DMS153 treated with DMSO at 0.1 percent for 48 hours (cell line): ENCODE measurements around the gene NT5DC1.

Experiments
- DNase-seq: peaks from one replicate; lab custom pipeline; 2025; ENCODE audit not compliant: unreplicated experiment; lab: John Stamatoyannopoulos, UW

Gene NT5DC1

GRCh38 chr6:116234689-116235088 lies 134.0 kb downstream of the NT5DC1 start:
- DNase-seq = no peak

GRCh38 chr6:116238083-116238482 lies 137.4 kb downstream of the NT5DC1 start:
- no peak for DNase-seq

DNA sequence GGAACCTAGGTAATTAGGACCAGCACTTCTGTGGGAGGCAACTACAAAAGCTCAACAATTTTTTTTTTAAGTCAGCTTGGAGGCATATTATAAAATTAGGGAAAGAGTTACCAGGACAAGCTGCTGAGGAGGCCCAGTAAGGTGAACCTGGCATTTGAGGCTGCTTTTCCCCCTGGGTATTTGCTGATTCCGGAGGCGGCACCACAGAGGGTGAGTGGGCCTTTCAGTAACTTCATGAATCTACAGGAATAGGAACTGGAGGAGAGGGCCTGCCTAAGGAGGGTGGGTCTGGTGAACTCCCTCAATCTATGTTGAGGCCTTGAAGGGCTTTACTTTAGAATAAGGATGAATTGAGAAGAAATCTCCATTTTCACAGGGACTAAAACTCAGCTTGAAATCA lies 138.6 kb downstream of the NT5DC1 start:
- DNase-seq = no peak

- no peak for DNase-seq
Measured at GRCh38 chr6:116239856-116240255, 139.2 kb downstream of the NT5DC1 start.

DNA sequence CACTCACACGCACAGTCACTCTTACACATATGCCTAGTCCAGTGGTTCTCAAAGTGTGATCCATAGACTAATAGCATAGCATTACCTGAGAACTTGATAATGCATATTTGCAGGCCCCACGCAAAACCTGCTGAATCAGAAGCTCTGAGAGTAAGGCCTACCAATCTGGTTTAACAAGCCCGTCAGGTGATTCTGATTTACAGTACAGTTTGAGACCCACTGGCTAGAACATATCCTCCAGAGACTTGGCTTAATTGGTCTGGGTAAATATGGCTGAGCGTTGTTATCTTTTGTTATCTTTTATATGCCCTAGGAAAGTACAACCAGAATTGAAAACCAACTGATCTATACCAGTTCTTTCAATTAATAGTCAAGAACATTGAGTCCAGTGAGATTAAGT lies 143.6 kb downstream of the NT5DC1 start:
- DNase-seq = peak; percentile 84

DNA sequence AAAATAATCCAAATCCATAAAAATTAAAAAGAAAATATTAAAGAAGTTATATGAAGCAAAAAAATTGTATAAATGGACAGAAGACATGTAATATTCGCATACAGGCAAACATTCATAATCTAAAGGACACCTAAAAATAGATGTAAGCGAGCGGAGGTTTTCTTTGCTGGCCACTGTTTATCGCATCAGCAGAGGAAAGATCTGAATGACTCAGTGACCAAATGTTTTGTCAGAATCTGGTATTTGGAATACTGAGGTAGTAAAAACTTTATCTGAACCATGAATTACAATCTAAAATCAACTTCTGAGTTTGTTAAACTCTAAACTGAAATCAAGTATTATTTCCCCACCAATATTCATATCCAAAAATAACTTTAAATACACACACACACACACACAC lies 145.4 kb downstream of the NT5DC1 start:
- no peak for DNase-seq

DNA sequence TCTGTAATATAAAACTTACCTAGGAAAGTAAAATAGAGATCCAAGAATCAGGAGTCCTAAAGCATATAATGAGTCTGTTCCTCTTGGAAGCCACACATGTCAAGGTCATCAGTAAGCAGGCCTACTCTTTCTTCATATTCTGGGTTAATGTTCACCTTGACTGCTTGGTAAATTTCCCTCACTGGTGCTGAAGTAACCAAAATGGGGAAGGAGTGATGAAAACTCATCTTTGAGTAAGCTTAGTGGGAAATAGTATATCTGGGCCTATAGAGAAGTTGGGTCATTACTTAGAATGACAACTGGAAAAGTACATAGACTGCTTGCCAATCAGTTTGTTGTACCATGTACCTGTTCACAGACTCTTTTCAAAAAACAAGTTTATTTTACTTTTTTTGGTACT lies 146.6 kb downstream of the NT5DC1 start:
- no peak for DNase-seq

DNA sequence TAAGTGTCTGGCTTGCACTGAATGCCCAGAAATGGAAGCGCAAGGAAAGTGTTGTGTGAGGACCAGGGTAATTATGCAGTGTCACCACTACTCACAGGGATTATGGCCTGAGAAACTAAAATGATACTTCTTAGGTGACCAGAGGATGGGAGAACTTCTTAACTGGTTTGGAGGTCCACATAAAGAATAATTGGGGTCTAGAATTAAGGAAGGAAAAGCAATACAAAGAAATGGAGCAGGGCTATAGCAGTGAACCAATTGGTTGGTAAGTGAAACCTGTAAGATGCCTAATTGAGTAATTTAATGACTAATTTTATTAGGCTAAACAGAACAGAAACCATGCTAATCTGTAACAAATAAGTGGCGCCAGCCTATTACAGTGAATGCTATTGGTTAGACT lies 147.9 kb downstream of the NT5DC1 start:
- DNase-seq = no peak

DNA sequence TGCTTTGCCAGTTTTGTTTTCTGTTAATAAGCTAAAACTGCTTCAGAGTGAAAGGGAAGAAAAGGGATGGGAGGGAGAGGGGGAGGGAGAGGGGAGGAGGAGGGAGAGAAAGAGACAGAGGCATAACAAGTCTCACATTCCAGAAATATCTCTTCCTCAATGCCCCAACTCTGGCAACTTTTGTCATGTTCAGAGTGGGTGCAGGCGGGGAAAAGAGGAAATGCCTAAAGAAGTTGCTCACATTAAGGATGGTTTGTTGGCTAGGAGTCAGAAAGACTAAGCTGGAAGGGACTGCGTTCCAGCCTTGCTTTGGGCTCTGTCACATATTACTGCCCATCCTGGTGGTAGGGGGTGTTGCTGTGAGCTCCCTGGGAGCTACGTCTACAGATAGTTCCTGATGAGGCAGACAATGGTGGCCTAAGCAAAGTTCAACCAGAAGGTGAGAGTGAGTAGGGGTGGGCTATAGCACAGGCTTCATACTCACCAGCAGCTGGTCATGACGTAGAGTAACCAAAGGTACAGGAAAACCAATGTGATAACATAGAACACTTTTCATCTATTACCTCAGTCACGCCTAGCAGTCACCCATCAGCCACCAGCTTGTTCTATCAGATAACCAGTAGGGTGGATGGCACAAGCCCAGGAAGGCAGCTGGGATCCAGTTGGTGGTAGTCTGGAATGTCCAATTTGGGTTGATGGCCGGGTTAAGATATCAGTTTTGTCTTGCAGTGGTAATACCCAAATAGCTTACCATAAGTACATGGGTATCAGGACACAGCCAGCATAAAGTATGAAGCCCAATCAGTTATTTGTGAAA lies 151.1 kb downstream of the NT5DC1 start:
- no peak for DNase-seq

DNA sequence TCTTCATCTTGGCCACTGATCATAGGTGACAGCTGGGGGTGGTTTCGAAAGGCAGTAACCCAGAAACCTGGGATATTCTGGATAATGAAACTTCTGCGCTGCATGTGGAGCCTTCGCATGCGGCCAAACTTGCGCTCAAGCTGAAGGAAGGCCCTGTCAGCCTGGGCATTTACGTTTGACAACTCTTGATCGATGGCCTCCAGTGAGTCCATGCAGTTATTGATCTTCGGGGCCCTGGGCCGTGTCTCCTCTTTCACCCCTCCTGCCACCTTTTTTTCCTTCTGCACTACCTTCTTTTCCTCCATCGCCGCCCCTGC lies 152.5 kb downstream of the NT5DC1 start:
- DNase-seq = no peak

DNA sequence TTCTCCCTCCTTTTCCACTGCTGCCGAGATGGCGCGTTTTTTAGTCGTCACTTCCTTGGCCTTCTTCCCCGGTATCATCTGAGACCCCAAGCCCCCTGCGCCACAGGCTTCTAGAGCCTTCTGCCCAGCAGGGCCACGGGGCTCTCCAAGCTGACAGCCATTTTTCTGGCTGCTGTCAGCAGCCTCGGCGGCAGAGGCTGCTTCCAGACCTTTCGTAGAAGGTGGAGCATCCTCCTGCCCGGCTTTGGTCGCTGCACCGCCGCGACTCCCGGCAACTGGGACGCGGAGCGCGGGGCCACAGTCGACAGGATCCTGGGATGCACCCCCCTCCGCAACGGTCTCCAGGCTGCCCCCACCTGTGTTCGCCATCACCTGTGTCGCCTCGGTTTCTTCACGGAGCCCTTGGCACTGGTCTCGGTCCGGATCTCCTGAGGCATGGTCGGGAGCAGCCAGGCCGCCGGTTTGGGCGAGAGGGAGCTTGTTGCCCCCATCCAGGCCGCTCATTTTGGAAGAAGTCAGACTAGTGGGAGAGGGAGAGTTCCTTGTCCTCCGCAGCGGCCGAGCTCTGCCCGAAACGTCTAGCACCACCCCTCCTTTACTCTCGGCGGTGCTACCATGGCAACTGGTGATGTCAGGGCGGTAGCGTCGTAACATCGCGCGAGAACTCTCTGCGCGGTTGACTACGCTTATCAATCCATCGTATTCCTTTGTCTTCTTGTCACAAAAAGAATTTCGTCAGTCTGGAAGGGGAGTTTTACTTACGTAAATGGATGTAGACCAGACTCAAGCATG lies 153.0 kb downstream of the NT5DC1 start, which contains the start of gene TSPYL4:
TSPYL4 (minus strand) TSS at position 571 of the 792 bp plus-strand sequence; CDS start at position 504, 67 bp downstream.
- peak; percentile 90 for DNase-seq

- no peak for DNase-seq
Measured at GRCh38 chr6:116254297-116255056, 153.8 kb downstream of the NT5DC1 start.

- no peak for DNase-seq
Measured at GRCh38 chr6:116255246-116255800, 154.7 kb downstream of the NT5DC1 start.

DNA sequence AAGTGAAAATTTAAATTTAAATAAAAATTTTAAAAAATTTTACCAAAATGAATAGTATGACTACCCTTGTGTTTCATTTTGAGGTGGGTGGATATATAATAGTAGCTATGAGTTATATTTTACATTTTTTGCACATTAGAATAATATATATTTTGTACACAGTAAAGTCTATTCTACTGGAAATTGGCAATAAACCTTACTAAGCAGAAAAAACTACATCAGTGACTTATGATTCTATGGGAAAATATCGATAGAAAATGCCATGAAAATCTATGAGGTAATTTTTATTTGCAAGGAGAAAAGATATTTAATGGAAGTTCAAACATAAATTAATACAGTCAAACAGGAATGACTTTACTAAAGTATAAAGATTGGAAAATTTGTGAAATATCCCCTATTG lies 156.0 kb downstream of the NT5DC1 start:
- DNase-seq = no peak

DNA sequence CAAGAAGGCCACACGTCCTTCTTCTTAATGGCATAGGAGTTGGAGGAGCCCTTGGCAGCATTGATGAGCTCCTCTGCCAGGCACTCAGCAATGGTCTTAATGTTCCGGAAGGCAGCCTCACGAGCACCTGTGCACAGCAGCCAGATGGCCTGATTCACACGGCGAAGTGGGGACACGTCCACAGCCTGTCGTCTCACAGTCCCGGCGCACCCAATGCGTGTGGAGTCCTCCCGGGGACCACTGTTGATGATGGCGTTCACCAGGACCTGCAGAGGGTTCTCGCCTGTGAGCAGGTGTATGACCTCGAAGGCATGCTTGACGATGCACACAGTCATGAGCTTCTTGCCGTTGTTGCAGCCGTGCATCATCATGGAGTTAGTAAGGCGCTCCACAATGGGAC lies 157.9 kb downstream of the NT5DC1 start:
- DNase-seq = no peak

GRCh38 chr6:116263353-116263752 lies 162.7 kb downstream of the NT5DC1 start:
- DNase-seq = no peak

- DNase-seq = no peak
Measured at GRCh38 chr6:116265041-116265829, 164.6 kb downstream of the NT5DC1 start.

DNA sequence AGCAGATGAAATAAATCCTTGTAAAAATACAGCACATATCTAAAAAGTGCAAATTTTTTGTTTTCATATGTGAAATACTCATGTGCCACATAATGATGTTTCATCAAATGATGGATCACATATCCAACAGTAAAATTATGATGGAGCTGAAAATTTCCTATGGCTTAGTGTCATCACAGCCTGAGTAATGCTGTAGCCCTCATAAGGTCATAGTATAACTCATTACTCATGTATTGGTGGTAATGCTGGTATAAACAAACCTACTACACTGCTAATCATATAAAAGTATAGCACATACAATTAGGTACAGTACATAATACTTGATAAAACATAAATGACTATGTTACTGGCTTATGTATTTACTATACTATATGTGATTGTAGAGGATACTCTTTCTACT lies 166.2 kb downstream of the NT5DC1 start:
- no peak for DNase-seq

GRCh38 chr6:116267836-116268588 lies 167.4 kb downstream of the NT5DC1 start:
- DNase-seq = no peak
